EH (cell line): Measurements from ENCODE around the gene HHIPL1.
A peak's percentile ranks its signal among the peaks of the same experiment; 100 is the strongest.
"Not testable (repeated sequence)": the region's sequence is repeated elsewhere in the genome, so short reads cannot be mapped to it uniquely, and the experiment has no call there.

ENCODE experiments used
- DNase-seq: peaks from one replicate; pipeline ENCODE4 v3.0.0-alpha.2; 2015; ENCODE audit warnings: low read depth

Gene HHIPL1

DNA sequence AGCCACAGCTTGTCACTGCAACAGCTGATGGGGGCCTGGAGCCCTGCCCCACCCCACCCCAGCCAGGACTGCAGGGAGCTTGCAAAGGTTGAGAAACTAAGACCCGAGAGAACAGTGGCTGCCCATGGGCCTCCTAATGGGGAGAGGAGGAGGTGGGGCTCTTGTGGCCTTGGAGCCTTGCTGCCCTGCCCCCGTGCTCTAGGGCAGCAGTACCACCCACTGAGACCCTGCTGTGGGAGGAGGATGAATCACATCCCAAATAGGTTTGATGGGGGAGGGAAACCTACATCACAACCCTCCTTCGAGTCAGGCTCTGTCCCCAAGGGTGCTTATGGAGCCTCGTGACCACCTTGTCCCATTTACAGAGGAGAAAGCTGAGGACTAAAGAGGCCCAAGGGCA lies 15.9 kb downstream of the HHIPL1 start:
- peak; percentile 23 for DNase-seq

- DNase-seq, result not testable (repeated sequence)
These were observed 16.3 kb downstream of the HHIPL1 start for GRCh38 chr14:99661206-99661605.

DNA sequence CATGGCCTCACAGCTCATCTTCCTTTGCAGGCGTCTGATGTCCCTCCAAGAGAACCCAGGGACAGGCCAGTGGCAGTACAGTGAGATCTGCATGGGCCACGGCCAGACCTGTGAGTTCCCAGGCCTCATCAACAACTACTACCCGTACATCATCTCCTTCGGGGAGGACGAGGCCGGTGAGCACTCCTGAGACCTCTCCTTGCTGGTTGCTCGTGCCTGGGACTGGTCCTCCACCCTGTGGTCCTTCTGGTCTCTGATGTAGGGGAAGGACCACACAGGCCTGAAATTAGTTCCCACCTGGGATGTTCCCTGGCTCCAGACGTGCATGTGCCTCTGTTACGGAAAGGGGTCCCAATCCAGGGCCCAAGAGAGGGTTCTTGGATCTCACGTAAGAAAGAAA lies 17.9 kb downstream of the HHIPL1 start:
- no peak for DNase-seq

GRCh38 chr14:99663386-99664057 lies 18.6 kb downstream of the HHIPL1 start:
- no peak for DNase-seq

- DNase-seq, result no peak
These were observed 19.4 kb downstream of the HHIPL1 start for GRCh38 chr14:99664058-99664936.

DNA sequence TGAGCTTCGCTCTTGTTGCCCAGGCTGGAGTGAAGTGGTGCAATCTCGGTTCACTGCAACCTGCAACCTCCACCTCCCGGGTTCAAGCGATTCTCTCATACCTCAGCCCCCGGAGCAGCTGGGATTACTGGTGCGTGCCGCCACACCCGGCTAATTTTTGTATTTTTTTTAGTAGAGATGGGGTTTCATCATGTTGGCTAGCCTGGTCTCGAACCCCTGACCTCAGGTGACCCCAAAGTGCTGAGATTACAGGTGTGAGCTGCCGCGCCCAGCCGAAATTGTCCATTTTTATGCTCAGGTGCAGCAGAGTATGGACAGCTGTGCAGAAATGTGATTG lies 20.0 kb downstream of the HHIPL1 start:
- no peak for DNase-seq

DNA sequence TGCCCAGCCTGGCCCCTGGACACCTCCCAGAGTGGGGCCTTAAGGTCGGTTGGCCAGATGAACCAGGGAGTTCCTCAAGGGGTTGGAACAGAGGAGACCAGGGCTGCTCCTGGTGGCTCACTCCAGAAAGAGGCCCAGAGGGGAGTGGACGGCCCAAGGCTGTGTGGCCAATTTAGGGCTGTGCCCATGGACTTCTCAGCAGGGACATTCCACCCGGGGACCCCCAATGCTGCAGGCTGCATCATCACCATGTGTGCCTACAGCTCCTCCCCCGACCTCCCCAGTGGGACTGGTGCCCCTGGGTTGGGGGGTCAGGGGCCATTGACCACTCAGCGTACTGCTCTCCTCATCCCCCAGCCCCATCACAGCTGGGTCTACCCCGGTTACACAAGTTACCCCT lies 21.6 kb downstream of the HHIPL1 start:
- DNase-seq, result no peak

DNA sequence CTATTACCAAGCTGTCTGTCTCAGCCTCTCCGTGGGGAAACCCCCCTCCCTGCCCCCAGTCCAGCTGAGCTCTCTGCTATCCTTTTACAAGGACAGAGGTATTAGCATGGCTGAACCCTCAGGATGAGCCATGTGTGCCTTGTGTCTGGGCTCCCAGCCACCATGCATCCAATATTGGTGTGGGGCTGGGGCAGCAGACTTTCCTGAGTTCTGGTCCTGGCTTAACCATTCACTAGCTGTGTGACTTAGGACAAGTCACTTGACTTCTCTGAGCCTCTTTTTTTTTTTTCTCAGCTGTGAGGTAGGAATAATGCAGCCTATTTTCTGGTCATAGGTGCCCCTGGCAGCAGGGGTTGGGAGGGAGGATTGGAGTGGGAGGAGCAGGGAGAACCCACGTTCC lies 22.1 kb downstream of the HHIPL1 start:
- no peak for DNase-seq

DNA sequence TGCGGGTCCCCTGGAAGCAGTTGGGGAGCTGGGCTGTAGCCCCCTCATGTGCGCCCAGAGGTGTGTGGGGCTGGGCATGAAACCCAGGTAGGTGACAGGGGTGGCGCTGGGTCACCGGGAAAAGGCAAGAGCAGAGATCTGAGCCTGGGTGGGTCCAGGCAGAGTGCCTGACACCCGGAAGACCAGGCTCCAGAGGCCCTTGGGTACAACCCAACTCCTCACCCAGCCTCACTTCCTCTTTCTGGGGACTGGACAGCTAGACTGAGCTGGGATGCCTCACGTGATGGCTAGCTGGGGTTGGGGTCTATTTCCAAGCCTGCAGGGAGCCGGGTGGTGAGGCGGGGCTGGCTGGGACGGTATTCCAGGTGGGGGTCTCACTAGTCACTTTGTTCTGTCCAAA lies 22.9 kb downstream of the HHIPL1 start:
- no peak for DNase-seq

GRCh38 chr14:99668307-99669295 lies 23.7 kb downstream of the HHIPL1 start:
- DNase-seq, result no peak

DNA sequence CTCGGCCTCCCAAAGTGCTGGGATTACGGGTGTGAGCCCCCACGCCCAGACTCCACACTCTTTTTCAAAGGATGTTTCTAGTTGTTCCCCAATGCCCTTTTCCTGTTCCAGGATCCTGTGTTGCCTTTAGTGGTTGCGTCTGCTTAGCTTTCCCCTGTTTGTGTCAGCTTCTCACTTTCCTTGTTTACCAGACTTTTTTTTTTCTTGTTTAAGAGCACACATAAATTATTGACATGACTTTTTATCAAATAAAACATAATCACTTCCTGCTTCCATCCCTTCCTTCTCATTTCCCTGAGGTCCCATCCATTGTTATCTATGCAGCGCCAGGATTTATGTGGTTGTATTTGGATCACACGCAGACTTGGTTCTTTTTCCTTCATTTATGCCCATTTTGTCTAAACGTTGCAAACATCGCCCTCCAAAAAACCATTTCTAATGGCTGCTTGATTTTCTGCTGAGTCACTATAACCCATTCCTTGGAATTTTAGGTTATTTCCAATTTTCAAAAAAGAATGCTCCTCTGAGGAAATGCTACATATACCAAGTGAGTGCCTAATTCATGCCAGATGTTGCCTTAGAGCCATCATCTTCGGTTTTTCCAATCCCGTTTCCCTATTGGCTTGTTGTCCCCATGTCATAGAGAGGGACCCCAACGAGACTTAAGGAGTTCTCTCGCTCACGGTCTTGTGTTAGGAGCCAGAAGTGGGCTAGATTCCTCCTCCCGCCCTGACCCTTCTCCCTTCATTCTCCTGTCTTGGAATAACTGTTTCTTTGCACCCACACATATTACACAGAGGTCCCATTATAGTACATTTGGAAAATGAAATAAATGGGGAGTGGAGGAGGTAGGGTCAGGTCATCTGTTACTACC lies 25.7 kb downstream of the HHIPL1 start:
- DNase-seq, result peak; percentile 53

- no peak for DNase-seq
These were observed 26.6 kb downstream of the HHIPL1 start for GRCh38 chr14:99671235-99672224.

DNA sequence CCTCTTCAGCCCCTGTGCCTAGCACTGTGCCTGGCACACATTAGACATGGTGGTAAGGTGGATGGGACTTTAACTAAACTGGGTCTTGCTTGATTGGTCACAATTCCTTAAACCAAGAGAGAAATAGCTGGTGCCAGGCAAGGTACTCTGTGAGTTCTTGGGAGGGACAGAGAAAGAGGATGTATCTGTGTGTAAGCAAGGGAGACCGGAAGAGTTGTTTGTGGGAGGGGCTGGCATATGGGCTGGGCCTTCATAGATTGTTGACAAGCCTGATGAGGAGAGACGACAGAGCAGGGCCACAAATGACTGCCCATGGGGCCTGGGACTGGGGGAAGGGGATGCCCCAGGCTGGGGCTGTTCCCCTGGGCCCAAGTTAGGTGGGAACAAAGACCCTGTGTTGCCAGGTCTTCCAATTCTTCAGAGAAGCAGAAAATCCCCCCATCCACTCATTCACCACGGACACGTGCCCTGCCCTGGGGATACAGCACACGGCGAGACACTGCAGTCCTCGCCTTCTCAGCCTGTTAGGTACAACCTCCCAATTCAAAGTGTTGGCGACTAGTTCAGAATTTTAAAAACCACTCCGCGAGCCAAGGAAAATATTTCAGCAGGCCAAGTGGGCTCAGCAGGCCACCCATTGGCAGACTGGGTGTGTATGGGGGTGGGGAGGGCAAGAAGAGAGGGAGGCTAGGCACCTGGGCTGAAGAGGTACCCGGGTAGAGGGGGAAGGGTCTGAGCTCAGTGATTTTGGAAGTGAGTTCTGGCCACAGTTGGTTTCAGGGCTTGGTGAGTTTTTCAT lies 27.8 kb downstream of the HHIPL1 start:
- DNase-seq, result no peak

- DNase-seq, result no peak
These were observed 28.6 kb downstream of the HHIPL1 start for GRCh38 chr14:99673305-99674063.

DNA sequence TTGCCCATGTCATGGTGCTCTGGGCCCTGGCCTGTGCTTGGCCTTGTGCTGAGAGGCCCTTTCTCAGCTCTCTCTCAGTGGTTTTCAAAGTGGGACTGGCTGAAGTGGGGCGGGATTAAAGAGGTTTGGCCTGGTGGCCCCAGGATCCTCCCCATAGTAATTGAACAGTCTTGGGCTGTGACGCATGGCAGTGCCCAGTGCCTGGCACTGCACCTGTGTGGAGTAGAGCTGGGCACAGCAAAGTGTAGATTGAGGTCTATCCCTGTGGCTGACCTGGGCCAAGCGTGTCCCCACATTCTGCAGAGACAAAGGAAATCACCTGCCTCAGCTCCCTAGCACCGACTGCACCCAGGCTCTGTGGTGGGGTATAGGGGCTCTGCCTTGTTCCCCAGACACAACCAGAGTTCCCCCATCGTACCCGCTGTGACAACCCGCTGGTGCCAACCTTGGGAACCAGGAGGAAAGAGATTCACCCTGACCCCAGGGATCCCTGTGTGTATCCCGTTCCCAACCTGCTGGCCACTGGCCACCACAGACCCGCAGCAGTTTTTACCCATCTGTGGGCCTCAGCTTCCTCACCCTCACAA lies 29.2 kb downstream of the HHIPL1 start:
- DNase-seq, result no peak

- no peak for DNase-seq
These were observed 29.9 kb downstream of the HHIPL1 start for GRCh38 chr14:99674776-99675381.

DNA sequence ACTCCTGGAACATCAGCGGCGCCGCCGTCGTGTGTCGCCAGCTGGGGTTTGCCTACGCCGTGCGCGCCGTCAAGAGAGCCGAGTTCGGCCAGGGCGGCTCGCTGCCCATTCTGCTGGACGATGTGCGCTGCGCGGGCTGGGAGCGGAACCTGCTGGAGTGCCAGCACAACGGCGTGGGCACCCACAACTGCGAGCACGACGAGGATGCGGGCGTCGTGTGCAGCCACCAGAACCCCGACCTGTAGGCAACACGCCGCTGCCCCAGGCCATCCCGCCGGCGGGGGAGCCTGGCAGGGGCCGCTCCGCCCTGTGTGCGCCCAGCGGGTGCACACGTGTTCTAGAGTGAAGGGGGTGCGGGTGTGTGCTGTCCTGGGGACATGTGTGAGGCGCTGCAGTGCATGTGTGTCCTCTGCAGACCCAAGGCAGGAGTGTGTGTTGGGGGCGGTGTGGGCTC lies 30.5 kb downstream of the HHIPL1 start:
- DNase-seq, result no peak

DNA sequence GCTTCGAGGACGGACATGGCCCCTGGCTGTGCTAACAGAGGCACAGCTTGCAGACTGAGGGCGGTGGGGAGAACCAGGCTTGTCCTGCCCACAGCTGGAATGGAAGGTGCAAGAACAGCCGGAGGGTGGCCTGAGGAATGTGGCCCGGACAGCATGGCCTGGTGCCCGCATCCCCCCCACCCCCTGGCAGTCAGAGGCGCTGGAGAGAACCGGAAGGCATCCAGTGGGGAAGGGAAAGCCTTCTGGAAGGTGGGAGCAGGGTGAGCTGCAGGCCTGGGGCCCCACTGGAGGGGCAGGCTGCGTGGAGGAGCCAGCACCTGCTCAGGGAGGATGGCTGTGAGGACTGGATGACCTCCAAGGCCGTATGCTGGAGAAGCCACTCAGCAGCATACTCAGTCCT lies 31.0 kb downstream of the HHIPL1 start:
- DNase-seq, result no peak
